GM20431 (cell line): ENCODE data around the gene FAM210B.
"Not testable (repeated sequence)": the region's sequence is repeated elsewhere in the genome, so short reads cannot be mapped to it uniquely, and the experiment has no call there.

ENCODE experiments used
- in situ Hi-C: fragments of 300-500 bp; cut with MseI, MboI; formaldehyde crosslinking; loops from one replicate; pipeline ENCODE4 v1.15.0; 2020; ENCODE audit warnings: low sequenced_read_pairs; ENCODE audit not compliant: unreplicated experiment

Gene FAM210B, protein sequence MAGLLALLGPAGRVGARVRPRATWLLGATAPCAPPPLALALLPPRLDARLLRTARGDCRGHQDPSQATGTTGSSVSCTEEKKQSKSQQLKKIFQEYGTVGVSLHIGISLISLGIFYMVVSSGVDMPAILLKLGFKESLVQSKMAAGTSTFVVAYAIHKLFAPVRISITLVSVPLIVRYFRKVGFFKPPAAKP

DNA sequence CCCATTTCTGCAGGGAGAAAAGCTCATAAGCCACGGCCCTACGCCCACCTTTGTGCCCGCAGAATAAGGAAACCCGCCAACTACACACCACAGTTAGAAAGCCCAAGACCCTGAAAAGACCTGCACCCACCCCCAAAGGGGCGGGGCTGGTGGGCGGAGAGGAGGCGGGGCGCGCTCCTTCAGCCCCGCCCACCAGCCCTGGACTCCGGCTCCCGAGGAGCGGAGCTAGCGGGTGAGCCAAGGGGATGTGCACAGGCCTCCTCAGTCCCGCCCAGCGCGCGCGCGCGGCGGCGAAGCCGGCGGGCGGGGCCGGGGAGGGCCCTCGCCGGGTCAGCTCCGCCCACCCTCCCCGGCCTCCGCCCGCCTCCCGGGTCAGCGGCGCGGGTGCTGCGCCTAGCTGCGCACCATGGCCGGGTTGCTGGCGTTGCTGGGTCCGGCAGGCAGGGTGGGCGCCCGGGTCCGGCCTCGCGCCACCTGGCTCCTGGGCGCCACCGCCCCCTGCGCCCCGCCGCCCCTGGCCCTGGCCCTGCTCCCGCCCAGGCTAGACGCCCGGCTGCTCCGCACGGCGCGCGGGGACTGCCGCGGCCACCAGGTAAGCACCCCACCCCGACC is at the start of gene FAM210B:
Gene FAM210B (plus strand): TSS at position 375 of the 612 bp plus-strand sequence. CDS start 32 bp downstream, at position 407.
- in situ Hi-C loops: no loop called here

DNA sequence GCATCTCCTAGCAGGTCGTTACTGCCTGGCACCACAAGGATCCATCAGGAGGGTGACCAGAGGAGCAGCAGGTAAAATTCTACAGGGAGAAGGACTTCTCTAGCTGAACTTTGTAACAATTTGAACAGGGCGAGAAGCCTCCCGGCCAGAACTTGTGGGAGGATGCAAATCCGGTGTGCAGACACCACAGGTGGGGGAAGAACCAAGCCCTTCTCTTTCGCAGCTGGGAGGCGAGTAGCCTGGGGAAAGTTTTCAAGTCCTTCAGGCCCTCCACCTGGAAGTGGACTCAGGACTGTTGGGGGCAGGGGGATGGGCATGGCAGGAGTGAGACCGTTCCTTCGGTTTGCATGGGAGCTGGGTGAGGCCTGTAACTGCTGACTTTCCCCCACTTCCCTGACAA is 42.7 kb upstream of the FAM210B start:
- in situ Hi-C loops: no loop called here

DNA sequence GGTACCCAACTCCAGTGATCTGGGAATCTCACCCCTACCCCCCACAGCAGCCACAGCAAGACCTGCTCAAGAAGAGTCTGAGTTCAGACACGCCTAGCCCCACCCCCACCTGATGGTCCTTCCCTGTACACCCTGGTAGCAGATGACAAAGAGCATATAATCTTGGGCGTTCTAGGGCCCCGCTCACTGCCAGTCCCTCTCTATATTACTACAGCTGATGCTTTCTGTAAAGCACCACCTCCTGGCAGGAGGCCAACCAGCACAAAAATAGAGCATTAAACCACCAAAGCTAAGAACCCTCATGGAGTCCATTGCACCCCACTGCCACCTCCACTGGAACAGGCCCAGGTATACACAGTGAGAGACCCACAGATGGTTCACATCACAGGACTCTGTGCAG is 42.3 kb upstream of the FAM210B start:
- in situ Hi-C loops: no loop called here

DNA sequence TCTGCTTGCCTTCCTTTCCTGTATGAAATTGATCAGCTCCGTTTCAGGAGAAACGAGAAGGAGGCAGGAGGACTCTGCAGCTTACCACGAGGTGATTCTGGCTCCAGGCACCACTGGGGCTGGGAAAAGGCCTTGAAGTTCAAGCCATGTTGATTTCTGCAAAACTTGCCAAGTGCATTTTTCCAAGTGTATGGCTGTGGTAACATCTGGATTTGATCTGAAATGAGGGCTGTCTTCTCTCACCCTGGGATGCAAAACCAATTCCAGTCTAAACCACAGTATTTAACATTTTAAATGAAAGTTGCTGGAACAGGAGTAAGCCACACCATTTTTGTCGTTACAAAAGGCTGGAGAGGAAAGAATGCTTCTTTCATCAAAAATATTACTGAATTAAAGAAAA is 36.1 kb upstream of the FAM210B start:
- in situ Hi-C loops: no loop called here

GRCh38 chr20:56323206-56323605 is 35.6 kb upstream of the FAM210B start:
- in situ Hi-C loops: no loop called here

DNA sequence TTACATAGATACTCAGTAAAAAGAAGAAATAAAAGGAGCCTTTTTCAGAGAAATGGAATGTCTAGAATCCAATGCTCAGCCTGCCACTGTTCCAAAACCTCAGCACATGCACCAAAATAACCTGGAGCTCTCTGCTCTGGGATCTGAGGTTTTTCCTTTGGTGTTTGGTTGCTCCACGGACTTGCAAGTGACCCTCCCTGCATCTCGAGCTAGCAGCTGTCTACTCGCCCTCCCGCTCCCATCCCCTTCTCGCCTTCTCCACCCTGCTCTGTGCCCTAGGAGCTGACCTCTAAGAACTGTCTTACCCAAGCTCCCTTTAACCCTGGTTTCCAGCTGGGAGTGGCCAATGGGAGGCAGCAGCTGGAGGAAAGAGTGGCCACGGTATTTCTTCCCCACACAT is 35.1 kb upstream of the FAM210B start:
- in situ Hi-C loops: no loop called here

DNA sequence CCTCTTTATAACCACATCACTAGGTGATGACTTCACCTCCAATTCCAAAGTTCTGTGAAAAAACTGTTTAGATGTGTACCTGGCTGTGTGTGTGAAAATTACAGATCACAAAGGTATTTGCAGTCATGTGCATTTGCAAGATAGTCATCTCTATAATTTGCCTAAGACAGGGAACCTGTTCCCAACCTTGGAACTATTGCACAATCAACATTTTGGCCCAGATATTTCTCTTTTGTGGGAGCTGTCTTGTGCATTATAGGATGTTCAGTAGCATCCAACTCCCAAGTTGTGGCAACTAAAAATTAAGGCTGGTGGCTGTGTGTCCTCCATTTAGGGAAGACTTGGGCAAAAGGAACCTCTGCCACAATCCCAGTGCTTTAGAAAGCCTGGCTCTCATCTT is 34.0 kb upstream of the FAM210B start:
- in situ Hi-C loops: no loop called here

DNA sequence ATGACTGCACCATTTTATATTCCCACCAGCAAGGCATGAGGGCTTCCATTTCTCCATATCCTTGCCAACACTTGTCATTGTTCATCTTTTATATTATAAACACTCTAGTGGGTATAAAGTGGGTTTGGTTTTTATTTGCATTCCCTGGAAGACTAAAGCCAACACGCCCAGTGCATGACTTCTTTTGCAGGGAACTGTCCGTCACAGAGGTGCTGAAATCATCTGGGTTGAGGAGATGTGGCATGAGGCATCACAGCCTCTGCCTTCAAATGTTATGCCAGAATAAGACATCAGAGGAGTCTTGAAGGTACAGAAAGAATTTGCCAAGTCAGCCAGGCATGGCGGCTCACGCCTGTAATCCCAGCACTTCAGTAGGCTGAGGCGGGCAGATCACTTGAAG is 29.9 kb upstream of the FAM210B start:
- in situ Hi-C loops: no loop called here

DNA sequence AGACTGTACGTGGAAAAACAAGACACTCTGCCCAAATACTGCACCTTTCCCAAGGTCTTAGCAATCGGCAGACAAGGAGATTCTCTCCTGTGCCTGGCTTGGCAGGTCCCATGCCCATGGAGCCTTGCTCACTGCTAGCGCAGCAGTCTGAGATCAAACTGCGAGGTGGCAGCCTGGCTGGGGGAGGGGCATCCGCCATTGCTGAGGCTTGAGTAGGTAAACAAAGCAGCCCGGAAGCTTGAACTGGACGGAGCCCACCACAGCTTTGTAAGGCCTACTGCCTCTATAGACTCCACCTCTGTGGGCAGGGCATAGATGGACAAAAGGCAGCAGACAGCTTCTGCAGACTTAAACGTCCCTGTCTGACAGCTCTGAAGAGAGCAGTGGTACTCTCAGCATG is 22.1 kb upstream of the FAM210B start:
- in situ Hi-C loops: not testable (repeated sequence)

DNA sequence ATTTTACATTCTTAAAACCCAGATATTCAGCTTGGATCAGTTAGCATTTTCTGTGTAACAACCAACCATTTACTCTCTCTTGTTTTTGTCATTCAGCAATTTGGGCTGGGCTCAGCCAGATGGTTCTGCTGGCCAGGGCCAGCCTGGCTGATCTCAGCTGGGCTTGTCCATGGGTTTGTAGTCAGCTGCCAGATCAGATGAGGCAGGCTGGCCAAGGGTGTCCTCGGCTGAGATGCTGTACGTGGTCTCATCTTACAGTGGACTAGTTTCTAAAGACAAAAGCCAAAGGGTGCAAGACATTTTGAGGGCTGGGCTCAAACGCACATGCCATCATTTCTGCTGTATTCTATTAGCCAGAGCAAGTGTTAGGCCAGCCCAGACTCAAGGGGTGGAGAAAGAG is 16.0 kb upstream of the FAM210B start:
- in situ Hi-C loops: no loop called here

GRCh38 chr20:56343861-56344381 is 14.9 kb upstream of the FAM210B start:
- in situ Hi-C loops: no loop called here

- in situ Hi-C loops: no loop called here
These were observed 12.9 kb upstream of the FAM210B start for GRCh38 chr20:56345911-56346310.

DNA sequence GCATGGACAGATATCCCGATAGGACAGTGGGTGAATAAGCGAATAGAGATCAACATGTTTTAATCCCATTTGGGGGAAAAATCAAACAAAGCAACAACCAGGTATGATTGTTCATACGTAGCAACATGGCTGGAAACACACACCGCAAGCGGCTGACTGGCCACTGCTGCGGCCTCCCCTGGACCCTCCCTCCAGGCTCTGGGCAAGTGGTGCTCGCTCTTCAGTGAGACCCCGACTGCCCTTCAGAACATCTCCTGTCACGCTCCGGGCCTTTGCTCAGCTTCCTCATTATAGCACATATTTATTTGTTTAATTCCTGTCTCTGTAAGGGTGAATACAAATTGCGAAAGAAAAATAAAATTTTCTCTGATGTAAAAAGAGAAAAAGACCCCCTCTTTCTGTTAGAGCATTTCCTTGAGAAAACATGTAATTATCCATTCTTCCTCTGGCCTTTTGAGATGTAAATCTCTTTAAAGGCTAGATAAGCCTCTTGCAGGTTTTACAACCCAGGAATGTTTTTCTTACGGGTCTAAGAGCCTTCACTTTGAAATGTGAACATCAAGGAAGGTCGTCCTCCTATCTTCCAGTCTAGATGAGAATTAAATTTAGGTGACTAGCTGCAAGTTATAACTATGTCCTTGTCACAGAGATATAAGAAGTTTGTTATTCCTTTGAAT is 11.0 kb upstream of the FAM210B start:
- in situ Hi-C loops: no loop called here

DNA sequence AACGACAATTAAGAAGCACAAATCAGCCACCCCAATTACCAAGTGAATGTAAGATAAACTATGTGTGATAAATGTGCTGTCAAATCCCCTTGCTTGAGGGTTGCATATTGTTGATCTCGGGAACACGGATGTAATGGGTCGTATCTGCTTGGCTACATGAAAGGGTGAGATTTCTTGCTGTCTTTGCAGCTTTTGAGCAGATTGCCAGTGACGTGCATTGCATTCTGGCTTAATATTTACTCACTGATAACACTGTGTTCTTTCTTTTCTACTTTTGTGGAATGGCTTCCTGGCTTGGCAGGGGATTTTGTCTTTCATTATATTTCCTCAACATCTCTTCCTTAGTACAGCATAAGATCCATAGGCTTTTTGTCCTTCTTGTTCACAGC is 10.5 kb upstream of the FAM210B start:
- in situ Hi-C loops: no loop called here

GRCh38 chr20:56348746-56349145 is 10.0 kb upstream of the FAM210B start:
- in situ Hi-C loops: no loop called here

GRCh38 chr20:56350842-56351241 is 7.9 kb upstream of the FAM210B start:
- in situ Hi-C loops: no loop called here

GRCh38 chr20:56352345-56353055 is 6.3 kb upstream of the FAM210B start:
- in situ Hi-C loops: no loop called here

DNA sequence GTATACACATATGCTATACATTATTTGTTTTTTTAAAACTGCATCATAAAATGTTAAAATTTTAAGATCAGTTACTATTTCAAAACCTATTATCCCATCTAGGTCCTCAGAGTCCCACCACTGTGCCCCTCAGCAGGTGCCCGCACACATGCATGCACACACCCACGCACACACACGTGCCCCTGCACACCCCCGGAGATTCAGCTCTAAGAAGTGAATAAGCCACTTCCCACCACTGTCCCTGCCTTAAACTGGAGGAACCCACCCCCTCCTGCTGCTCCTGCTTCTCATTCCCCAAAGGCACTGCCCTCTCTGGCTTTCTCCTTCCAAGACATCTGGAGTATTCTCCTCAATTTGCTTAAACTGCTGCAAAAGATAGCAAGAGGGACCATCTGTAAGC is 5.4 kb upstream of the FAM210B start:
- in situ Hi-C loops: no loop called here

GRCh38 chr20:56358070-56358469 is 704 bp upstream of the FAM210B start:
- in situ Hi-C loops: no loop called here

GRCh38 chr20:56359212-56360132 is 698 bp downstream of the FAM210B start:
- in situ Hi-C loops: no loop called here
